ENCODE measurements around the gene ANKRD40.

Gene ANKRD40, protein sequence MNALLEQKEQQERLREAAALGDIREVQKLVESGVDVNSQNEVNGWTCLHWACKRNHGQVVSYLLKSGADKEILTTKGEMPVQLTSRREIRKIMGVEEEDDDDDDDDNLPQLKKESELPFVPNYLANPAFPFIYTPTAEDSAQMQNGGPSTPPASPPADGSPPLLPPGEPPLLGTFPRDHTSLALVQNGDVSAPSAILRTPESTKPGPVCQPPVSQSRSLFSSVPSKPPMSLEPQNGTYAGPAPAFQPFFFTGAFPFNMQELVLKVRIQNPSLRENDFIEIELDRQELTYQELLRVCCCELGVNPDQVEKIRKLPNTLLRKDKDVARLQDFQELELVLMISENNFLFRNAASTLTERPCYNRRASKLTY

DNA sequence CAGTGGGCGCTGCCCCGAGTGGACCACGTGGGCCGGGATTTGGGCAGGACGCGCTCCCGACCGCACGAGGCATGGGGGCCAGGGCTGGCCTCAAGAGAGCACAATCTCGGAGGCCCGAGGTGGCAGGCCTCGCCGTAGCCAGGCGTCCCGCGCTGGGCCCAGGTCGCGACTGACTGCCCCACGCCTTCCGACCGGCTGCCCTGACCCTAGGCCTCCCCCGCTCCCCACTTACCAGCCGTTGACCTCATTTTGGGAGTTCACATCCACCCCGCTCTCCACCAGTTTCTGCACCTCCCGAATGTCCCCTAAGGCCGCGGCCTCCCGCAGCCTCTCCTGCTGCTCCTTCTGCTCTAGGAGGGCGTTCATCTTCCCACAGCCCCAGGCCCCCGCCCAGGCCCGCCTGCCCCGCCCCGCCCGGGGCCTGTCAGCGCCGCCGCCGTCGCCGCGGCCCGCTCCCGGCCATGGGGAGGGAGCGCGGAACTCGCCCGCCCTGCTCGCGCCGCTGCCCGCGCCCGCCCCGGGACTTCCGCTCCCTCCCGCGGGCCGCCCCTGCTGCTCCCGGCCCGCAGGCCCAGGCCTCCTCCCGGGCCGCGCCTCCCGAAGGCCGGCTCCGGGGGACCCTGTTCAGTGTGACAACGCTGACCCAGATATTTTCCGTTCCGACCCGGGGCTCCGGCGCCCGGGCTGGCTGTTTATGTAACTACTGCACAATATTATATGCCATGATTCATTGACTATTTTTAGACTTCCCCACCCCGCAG lies at the start of gene ANKRD40:
TSS of gene ANKRD40 (minus strand) at position 626 of the 761 bp plus-strand sequence. CDS start at position 366, 260 bp downstream.
- TF ChIP-seq, protein P1, sequence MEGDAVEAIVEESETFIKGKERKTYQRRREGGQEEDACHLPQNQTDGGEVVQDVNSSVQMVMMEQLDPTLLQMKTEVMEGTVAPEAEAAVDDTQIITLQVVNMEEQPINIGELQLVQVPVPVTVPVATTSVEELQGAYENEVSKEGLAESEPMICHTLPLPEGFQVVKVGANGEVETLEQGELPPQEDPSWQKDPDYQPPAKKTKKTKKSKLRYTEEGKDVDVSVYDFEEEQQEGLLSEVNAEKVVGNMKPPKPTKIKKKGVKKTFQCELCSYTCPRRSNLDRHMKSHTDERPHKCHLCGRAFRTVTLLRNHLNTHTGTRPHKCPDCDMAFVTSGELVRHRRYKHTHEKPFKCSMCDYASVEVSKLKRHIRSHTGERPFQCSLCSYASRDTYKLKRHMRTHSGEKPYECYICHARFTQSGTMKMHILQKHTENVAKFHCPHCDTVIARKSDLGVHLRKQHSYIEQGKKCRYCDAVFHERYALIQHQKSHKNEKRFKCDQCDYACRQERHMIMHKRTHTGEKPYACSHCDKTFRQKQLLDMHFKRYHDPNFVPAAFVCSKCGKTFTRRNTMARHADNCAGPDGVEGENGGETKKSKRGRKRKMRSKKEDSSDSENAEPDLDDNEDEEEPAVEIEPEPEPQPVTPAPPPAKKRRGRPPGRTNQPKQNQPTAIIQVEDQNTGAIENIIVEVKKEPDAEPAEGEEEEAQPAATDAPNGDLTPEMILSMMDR (conservative IDR thresholded peaks at IDR 0.05; ENCODE audit: low read depth, low read length) = no peak
- peak; percentile 58 for DNase-seq (ENCODE audit: low read depth)
- peak within 1 kb of the TSS; percentile 82 for H3K4me3 ChIP-seq (ENCODE audit: low read length)

DNA sequence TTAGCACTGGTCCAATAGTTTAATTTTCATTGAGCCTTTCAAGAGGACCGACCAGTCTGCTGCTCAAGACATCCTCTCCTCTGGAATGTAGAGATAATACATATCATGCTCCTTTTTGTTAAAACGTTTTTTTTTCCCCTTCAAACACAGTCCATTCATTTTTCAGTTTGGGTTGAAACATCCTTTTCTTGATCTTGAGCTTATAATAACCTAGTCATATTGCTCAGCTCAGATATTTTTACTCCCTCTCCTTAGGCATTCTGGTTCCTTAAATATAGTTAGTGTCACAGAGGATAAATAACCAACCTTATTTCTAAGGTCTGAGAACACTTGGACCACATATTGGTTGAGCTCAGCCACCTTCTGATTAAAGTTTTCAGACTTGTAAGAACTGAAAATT lies 46.8 kb upstream of the ANKRD40 start:
- no peak overlapping the region for H3K4me3 ChIP-seq (ENCODE audit: low read length)
- no peak for DNase-seq (ENCODE audit: low read depth)
- TF ChIP-seq, protein P1 (conservative IDR thresholded peaks at IDR 0.05; ENCODE audit: low read depth, low read length) = no peak

DNA sequence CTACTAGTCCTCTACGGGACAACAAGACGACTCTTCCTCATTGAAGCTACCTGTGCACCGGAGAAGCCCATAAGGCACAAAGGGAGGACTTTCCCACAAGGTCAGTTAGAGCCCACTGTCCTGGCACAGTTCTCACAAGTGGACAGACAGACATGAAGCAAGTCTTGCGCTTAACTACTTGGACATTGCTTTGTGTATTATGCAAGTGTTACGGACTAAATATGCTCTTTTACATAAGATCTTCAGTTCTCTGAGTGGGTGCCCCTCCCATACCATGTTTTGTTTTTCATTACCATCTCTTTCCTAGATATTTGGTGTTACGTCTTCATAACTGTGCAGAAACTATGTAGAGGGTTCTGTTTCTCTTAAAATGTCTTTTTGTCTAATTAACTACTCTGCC lies 41.5 kb upstream of the ANKRD40 start:
- TF ChIP-seq, protein P1 (conservative IDR thresholded peaks at IDR 0.05; ENCODE audit: low read depth, low read length) = no peak

DNA sequence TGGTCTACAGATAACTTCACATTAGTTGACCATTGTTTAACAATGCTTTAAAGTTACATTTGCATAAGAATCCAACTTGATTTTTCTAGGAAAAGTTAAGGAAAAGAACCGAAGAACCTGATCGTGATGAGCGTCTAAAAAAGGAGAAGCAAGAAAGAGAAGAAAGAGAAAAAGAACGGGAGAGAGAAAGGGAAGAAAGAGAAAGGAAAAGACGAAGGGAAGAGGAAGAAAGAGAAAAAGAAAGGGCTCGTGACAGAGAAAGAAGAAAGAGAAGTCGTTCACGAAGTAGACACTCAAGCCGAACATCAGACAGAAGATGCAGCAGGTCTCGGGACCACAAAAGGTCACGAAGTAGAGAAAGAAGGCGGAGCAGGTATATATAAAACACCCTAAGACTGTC lies 37.9 kb upstream of the ANKRD40 start:
- no peak for DNase-seq (ENCODE audit: low read depth)
- TF ChIP-seq, protein P1 (conservative IDR thresholded peaks at IDR 0.05; ENCODE audit: low read depth, low read length) = no peak
- no peak overlapping the region for H3K4me3 ChIP-seq (ENCODE audit: low read length)

More for the DNA sequence above, 41.5 kb upstream of the ANKRD40 start:
- no peak overlapping the region for H3K4me3 ChIP-seq (ENCODE audit: low read length)
- DNase-seq (ENCODE audit: low read depth) = no peak

DNA sequence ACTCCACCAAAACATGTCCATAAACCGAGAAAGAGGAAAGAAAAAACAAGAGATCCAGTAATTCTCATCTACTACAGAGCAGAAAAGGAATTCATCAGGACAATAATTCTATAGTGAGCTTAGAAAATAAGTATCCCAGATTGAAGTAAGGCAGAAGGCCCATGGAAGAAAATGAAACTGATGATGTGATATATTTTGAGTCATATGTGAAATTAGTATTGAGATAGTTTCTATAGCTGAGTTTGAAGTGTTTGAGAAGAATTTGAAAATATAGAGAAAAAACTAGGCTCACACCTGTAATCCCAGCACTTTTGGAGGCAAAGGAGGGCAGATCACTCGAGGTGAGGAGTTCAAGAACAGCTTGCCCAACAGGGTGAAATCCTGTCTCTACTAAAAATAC lies 31.4 kb upstream of the ANKRD40 start:
- no peak overlapping the region for H3K4me3 ChIP-seq (ENCODE audit: low read length)
- TF ChIP-seq, protein P1 (conservative IDR thresholded peaks at IDR 0.05; ENCODE audit: low read depth, low read length) = no peak
- no peak for DNase-seq (ENCODE audit: low read depth)

DNA sequence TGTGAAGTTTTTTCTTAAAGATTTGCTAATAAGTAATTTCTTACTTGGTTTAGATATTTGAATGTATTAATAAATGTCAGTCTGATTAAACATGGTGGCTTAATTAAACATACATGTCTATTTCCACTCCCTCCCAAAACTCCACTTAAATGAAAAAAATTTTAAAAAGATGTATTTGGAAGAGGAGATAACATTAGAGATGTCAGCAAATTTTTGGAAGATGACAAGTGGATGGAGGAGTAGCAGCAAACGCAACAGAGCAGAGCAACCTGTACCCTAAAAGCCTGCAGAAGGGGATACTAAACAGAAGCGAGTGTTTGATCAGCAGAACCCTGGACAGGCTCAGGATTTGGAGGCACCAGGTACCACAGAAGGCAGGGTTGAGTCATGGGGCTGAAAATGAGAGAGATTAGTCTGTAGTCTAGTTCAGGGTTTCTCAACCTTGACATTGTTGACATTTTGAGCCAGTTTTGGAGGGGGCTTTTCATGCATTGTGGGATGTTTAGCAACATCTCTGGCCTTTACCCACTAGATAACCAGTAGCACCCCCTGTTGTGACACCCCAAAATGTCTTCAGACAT lies 29.5 kb upstream of the ANKRD40 start:
- no peak overlapping the region for H3K4me3 ChIP-seq (ENCODE audit: low read length)
- TF ChIP-seq, protein P1 (conservative IDR thresholded peaks at IDR 0.05; ENCODE audit: low read depth, low read length) = no peak
- DNase-seq (ENCODE audit: low read depth) = peak; percentile 44
